ENCODE data around the gene ACE.

Gene ACE

DNA sequence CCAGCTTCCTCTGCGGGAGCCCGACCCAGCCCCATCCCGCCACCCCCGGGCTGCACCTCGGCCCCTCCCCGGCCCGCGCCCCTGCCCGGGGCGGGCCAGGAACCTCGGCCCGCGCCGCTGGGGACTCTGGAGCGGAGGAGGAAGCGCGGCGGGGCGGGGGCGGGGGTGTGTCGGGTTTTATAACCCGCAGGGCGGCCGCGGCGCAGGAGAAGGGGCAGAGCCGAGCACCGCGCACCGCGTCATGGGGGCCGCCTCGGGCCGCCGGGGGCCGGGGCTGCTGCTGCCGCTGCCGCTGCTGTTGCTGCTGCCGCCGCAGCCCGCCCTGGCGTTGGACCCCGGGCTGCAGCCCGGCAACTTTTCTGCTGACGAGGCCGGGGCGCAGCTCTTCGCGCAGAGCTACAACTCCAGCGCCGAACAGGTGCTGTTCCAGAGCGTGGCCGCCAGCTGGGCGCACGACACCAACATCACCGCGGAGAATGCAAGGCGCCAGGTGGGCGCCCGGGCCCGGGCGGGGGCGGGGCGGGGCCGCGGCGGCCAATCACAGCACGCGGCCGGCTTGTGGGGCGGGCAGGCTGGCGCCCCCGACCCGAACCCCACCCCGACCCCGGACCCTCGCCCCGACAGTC lies at the start of gene ACE:
Gene ACE (plus strand): TSS at position 208 of the 626 bp plus-strand sequence. CDS start 34 bp downstream, at position 242.
- DNase-seq = peak; percentile 29

DNA sequence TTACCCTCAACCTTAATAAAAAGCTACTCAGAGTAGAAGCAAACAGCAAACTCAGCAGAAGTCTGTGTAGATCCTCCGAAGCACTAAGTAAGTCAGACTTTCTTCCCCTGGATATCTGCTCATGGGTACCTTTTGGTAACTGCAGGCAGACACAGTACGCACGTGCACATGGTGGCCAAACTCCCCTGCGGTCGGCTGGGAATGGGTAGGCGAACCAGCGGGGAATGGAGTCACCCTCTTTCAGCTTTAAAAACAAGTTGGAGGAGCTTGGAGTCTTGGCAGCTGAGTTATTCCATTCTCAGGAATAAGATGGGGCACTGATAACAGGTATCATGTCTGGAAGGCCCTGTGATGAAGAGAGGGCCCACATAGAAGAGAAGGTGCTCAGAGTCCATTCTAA lies 47.1 kb upstream of the ACE start:
- DNase-seq = no peak

DNA sequence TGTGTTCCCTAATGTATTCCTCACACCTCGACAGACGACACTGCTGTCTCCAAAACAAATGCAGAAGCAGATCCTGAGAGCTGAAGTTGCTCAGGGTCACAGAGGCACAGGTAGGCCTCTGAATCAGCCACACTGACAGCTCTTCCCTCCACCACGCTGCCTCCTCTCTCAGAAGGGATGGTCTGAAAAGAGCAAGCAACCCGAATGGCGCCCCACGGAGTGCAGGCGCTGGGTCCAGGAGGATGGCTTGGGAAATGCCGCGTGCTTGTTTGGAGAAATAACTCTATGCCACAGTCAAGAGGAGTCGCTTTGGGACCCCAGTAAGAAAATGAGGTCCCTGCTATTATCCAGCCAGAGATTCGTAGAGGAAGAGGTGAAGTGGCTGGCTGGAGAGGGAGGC lies 46.6 kb upstream of the ACE start:
- no peak for DNase-seq

DNA sequence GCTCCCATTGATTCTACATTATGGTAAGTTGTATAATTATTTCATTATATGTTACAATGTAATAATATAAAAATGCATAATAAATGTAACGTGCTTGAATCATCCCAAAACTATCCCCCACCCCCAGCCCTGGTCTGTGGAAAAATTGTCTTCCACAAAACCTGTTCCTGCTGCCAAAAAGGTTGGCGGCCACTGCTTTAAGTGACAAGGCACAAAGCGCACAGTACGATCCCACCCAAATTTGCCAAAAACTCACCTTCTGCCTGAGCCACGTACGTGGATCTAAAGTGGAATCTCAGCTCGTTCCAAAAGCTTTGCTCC lies 45.3 kb upstream of the ACE start:
- no peak for DNase-seq

DNA sequence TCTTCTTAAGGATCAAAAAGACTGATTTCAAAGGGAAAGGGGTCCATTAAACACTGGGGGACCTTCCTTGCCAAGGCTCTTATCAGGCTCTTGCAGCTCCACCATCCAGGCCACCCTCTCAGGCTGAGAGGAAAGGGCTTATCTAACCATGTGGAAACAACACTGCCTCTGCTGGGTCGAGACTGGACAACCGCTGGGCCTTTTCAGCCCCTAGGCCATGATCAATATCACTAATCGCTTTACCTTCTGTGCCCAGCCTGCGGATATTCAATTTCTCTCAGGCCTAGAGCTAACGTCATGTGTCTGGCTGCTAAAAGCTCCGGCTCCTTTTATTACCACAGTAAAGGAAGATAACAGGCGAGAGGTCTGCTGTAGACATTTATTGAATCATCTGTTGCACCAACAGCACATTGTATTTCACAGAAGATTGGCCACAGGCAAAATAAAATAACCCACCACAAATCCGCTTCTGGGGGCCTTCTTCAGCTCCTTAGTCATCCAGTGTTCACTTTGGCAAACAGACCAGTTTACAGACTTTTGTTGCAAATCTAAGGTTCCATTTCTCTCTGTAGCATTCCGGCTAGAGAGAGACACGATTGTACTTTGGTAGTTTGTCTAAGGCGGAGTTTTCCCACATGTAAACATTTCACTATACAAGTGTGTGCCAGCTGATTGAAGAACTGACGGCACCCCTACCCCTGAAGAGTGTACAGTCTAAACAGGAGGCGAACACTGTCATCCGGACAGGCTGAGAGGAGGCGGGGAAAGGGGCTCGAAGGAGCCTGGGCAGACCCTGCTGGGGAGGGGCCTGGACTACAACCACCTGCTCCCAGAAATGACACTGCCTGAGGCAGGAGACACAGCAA lies 44.7 kb upstream of the ACE start:
- DNase-seq = no peak

DNA sequence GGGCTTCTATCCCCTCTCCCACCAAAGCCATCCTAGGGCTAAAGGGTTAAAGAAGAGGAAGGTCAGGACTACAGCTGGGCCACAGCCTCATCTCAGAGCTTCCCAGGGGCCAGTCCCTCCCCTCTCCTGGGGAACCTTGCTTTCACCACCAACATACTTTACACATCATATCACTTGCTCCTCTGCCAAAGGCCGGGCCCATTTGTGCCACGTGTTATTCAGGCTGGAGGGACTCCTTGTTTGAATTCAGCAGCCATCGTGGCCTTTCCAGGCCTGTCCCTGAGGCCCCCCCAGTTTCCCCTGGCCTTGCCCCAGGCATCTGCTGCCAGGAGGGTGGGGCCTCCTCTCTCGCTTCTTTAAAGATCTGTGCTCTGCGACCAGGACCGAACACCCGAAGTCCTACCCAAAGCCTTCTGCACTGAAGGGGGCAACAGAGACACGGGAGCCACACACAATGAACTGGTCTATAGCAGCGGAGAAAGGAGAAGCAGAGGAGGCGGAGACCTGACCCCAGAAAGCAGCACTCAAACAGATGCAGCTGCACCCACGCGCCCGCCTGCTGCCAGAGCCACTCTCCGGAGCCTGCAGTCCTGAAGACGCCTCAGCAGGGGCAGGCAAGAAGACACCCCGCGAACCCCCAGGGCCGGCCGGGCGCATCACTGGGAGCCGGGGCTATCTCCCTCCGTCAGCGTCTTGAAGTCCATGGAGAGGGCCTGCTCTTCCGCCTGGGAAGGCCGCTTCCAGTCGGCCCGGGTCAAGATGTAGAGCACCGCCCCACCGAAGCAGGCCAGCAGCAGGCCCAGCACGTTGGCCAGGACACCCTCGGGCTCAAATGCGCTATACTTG lies 42.9 kb upstream of the ACE start:
- DNase-seq = no peak

DNA sequence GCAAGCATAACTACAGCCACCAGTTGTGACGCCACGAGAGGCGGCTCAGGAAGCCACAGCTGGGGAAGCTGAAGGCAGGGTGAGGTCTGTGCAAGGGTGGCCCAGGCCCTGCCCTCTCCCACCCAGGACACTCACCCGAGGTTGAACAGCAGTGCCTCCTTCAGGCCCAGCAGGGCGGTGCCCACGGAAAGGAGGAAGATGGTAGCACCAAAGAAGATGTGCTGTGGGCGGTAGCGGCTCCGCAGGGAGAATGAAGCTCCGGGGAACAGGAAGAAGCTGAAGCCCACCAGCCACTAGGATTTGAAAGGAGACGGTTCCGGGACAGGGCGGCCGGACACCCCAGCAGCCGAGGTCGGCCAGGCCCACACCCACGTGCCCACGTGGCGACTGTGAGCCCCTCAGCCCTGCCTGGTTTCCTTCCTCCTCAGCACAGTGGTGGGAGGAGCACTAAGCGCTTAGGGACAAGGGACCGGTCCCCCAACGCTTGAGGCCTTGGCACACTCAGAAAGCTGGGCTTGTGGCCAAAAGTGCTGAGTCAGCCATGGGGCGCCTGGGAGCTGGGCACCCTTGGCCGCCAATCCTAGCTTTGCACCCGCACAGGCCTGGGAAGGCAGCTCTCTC lies 41.8 kb upstream of the ACE start:
- no peak for DNase-seq

DNA sequence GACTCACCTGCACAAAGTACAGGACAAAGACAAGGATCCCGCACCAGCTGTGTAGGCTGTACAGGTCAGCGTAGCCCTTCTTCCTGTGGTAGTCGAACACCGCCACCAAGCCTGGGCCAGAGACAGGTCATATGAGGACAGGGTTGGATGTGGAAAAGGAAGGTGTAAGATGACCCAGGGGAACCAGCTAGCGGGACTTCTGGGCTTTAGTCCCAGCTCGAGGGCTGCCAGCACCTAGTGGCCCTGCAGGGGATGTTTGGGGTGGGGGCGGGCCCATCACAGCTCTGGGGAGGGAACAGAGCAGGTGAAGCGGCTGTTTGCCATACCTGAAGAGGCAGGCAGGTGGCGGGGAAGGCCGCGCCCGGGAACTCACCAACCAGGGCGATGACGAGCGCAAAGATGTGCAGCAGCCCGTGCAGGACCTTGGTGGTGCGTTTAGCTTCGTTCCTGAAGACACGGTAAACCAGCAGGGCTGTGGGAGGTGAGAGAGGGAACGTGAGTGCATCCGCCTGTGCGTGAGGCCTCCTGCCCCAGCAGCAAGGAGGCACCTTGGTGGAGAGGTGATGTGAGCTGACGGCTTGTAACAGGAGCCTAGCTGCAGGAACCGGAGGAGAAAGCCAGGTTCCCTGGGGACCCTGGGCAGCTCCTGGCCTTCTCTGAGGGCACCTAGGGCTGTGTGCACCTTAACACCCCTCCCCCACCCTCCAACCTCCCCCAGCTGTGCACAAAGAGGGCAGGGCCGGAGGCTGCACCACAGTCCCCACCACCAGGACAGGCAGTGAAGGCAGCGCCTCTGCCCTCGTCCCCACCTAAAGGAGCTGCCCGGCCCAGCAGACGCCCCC lies 41.0 kb upstream of the ACE start:
- DNase-seq = no peak

DNA sequence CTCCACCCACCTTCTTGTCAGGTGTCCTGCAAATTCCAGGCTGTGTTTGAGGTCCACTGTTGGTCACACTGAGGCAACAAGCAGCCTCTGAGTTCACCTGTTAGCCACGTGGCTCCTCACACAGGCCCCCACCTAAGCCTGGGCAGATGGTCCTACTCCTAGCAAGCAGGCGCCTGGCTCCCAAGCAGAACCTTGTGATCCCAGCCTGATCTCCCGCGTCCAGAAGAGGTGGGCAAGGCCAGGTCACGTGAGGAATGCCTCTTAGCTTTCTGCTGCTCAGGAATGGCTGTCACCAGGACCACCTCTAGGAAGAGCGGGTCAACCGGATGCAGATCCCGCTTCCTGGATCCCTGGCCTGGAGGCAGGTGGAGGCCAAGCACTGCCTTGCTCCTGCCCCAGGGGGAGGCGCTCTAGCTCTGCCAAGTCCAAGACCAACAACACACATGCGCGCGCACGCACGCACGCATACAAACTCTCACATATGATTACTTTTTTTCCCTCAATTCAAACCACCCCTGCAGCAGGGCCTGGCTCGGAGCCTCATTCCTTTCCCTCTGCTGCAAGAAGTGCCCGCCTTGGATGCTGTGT lies 40.2 kb upstream of the ACE start:
- no peak for DNase-seq

DNA sequence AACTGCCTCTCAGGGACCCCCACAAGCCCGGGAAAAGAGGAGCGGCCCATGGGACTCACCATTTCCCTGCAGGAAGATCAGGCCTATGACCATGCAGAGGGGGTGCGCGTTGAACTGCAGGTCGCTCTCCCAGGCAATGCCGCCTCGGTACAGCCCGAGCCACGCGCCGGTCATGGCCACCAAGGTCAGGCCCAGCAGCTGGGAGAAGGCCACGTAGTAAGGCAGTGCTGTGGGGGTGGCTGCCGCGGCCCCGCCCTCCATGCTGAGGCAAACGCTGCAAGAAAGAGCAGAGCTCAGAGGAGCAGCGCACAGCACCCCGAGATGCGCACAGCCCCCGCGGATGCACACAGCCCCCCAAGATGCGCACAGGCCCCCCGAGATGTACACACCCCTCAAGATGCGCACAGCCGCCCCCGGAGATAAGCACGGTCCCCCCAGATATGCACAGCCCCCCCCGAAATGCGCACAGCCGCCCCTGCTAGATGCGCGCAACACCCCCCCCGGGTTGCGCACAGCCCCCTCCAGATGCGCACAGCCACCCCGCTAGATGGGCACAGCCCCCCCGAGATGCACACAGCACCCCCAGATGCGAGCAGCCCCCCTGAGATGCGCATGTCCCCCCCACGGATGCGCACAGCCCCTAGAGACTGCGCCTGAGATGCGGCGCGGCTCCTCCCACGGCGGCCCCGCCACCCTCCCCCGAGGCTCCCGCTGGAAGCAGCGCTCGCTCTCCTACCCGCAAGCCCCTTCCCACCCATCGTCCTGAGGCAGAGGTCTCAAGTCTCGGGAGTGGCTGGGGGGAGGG lies 39.4 kb upstream of the ACE start:
- no peak for DNase-seq

DNA sequence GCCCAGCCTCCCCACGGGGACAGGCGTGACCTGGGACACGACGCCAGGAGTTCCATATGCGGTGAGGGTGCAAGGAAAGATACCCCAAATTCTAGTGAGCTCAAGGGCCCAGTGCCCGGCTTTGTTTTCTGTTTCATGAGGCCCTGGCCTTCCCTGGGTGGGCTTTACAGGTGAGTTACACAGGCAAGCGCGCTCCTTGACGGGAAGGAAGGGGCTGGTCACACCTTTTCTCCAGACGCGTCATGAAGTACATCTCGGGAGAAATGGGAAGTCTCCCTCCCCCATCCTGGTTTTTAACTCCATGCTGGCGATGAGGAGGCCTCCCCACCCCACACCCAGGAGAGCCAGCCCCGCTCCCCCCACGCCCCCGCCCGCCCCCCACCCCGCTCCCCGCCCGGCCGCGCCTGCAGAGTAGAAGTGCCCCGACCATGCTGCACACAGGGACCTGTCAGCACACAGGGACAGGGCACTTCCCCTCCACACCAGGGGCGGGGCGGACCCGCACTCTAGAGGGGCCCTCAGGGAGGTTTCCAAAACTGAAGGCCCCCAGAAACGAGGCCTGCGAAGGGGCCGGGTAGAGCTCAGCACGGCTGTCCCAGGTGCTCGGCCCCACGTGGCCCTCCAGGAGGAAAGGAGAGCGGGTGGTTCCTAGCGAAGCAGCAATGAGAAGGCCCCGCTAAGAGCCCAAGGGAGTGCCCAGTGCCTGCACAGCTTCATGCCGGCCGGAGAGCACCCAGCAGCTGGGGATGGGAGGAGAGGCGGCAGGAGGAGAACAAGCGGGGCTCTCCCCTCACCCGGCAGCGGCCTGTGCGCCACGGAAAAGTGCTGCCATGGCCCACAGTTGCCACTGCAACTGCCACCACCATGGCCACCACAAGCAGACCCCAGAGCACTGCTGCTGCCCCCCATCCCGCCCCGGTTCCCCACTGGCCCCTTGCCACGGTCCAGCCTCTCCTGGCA lies 38.5 kb upstream of the ACE start:
- DNase-seq = no peak

DNA sequence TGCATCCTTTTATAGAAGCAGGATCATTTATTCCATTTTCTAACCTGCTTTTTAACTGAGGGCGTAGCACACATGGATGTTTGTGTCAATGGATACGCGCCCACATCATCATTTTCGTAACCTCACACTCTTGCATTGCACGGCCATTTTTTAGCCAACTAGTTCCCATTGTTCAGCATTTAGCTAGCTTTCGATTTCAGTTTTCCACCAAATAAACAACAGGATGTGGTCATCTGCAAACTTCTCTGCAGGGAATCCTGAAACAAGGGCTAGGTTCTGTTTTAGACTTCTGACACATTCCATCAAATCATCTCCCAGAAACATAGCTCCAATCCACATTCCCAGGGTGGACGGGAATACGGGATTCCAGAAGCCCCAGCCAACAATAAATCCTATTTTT lies 37.2 kb upstream of the ACE start:
- no peak for DNase-seq

DNA sequence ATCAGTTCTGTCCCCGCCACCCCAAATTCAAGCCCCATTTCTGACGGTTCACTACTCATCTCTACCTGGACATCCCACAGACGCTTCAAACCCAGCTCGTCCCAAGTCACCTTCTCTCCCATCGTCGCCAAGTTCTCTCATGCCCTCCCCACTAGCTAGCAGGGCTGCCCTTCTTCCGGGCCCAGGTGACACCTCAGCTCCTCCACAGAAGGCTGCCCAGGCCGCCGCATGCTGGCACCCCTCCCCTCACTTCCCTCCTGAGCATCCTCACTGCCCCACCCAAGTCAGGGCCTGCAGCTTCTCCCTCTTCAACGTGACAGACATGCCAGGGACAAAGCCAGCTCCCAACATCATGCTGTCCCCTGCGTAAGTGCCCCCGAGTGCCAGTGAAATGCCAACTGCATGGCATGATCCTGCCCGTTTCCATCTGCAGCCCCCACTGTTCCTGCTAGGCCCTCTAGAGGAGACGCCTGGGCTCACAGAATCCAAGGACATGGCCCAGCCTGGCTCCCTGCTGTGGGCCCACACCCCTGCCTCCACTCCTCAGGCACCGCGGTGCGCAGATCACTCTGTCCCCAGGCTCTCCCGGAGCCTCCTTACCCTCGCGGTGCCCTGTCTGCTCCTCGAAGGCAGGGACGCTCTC lies 36.6 kb upstream of the ACE start:
- DNase-seq = no peak

DNA sequence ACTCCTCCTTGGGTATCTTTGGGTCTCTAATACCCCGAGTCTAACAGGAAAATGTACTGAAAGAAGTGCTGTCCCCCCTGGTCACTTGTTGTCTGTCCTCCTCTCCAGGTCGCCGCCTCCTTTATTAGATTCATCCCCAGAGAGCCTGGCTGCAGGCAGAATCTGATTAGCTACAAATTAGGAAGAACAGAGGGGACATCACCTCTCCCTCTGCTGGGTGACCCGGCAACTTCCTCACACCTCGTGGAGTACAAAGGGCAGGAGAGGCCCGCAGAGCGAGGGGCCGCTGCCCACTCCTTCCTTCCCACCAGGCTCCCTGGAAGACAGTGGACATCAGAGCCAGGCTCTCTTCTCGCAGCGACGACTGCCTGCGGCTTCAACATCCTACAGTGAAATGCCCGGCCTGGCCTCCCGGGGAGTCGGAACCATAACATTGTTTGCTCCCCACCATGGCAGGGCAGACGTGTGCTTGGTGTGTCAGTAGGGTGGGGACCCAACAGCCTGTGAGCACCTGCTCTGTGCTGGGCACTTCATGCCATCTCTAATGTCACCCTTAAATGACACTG lies 36.0 kb upstream of the ACE start:
- no peak for DNase-seq

DNA sequence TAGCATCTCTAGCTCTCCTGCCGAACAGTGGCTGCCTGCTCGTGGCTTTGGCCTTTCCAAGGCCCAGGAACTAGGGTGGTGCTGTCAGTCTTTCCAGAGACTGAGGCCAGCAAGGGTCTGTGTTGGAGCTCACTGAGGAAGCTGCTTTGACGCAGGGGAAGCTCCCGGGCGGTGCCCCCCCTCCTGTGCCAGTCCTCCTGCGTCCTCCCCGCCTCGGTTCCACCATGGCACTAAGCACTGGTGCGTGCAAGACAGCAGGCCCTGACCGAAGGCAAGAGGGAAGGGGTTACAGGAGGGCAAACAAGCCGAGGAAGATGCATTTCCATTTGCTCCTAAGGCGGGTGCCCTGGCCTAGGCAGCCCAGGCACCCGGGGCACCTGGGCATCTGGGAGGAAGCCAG lies 35.2 kb upstream of the ACE start:
- DNase-seq = no peak

DNA sequence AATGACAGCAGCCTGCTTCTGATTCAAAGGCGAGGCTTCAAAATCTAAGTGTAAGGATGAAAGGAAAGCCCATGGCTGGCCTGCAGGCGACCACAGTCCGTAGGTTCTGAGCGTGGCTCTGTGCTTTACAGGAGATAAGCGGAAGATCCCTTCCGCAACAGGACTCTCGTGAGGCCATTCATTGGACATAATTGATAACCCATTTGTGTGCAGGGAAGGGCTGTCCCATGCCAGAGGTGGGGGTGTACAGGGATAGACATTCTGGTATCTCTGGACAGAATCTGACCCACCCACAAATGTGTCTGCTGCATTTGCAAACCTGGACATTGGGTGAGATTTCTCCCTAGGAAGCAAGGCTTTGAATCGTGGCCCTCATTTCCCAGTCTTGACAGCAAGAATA lies 34.8 kb upstream of the ACE start:
- DNase-seq = no peak

DNA sequence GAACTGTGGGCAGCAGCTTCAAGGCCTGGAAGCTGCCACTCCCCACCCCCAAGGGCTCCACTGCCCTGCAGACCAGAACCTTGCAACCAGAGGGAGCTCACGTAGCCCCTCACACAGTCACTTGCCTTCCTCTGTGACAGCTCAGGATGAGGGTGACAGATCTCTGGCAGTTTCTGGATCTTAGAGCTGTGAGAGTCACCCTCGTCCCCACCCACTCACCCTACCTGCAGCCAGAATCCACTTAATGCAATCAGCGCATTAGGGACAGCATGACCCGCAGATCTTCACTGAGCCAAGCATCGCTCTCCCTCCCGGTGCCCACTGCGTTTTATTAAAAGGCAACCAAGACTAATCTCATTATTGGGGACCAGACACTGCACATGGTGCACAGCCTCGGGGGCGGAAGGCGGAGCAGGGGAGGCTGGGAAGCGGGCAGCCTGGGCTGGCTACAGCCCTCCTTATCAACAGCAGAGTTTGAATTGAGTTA lies 34.3 kb upstream of the ACE start:
- DNase-seq = no peak

DNA sequence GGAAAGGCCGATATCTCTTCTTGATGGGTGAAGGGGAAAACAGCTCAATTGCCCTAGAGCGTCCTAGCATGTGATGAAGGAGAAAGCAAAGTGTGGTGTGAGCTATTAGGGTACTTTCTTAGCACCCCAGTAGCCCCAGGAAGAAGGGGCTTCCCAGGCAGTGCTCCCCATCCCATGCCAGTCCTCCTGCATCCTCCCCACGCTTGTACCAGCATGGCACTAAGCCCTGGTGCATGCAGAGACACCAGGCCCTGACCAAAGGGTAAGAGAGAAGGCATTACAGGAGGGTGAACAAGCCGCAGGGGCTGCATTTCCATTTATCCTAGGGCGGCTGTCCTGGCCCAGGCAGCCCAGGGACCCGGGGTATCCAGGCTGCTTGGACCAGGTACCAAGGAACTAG lies 33.8 kb upstream of the ACE start:
- no peak for DNase-seq

DNA sequence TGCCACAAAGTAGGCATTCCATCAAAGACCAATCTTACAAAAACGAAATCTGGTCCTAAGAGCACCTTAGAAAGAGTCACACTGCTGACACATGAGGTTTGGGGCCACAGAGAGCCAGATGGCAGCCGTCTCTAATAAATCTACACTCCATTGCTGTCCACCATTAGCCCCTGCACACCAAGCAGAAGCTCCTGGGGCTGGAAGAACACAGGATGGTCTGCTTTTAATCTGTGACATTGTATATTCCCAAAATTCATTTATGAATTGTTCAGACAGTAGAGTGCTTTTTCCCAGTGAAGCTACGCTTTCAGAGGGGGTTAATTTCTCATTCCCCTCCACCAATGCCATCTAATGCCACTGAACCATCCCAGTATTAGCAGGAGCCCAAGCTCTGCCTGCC lies 32.4 kb upstream of the ACE start:
- DNase-seq = no peak
